GM19238 (cell line): ENCODE results near the gene NPAS3.

Source experiments
- DNase-seq: peaks from one replicate; pipeline ENCODE4 v3.0.0; 2011; ENCODE audit warnings: low spot score; ENCODE audit not compliant: insufficient read length

Gene NPAS3

DNA sequence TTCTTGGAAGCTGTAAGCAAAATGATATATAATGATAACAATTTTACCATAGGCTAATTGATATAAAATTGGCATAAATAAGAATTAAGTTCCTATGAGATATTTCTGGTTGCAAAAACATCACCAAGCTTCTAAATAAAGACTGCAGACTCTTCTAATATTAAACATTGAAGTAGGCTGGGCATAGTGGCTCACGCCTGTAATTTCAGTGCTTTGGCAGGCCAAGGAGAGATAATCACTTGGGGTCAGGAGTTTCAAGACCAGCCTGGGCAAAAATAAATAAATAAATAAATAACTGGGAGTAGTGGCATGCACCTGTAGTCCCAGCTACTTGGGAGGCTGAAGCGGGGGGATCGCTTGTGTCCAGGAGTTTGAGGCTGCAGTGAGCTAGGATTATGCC lies 71.8 kb downstream of the NPAS3 start:
- DNase-seq = no peak

DNA sequence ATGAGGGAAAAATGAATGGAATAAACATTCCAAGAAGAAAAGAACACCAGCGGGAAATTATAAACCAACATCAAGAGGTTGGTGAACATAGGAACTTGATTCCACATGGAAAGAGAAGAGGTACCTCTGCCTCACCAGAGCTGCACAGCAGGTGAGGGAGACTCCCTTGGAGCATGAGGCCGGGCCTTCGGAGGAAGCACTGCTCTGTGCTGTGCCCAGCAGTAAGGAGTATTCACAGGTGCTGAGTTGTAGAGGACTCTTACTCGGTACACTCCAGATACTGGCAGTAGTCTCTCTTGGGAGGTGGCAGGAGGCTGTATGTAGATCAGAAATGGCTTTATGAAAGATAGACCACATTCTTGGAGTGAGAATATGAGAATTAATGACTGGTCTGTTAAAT lies 76.0 kb downstream of the NPAS3 start:
- DNase-seq = no peak

DNA sequence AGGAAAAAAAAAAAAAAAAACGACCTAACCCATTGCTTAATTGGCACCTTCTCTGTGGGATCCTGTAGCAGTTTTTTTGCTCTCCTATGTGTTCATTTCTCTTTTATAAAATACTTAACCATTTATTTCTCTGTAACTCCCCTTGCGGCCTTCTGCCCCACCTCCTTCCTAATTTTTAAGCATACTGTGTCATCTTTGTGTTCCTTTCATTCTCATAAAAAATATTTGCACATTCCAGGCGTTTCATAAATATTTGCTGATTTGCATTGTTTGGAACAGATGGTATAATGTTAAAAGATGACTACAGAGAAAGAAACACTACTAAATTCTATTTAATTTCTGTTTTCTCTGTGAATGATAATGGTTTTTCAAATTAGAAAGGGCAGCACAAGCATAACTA lies 77.9 kb downstream of the NPAS3 start:
- no peak for DNase-seq

DNA sequence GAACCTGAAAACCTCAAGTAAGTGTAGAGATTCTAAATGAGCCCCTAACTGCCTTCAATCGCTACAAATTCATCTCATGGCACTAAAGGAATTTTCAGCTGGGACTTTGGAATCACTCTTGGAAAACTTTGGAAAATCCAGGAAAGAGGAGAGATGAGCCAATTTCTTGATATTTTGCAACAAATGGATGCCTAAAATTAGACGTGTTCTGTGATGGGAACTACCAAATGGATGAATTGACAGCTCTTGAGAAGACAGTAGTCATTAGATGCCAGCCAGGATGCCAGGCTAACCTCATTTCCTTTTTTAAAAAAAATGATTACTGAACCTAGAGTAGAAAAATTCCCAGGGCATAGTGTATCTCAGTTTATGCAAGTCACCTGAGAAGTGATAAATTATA lies 78.3 kb downstream of the NPAS3 start:
- no peak for DNase-seq

DNA sequence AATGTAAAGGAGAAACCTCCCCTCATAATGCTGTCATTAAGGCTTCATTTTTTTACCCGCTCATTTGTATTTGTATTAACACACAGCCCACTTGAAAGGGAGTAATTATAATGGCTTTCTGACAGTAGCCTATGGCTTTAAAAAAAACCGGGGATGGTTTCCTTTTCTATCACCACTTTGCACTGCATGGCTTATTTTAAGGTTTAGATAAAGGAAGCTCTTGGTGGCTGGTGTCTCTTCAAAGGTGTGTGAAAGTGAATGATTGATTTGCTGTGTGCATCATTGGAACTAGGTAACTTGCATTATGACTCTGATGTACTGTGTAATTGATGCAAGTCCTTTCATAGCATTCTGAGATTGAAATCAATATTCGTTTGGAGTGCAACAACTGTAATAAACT lies 80.7 kb downstream of the NPAS3 start:
- DNase-seq = no peak

DNA sequence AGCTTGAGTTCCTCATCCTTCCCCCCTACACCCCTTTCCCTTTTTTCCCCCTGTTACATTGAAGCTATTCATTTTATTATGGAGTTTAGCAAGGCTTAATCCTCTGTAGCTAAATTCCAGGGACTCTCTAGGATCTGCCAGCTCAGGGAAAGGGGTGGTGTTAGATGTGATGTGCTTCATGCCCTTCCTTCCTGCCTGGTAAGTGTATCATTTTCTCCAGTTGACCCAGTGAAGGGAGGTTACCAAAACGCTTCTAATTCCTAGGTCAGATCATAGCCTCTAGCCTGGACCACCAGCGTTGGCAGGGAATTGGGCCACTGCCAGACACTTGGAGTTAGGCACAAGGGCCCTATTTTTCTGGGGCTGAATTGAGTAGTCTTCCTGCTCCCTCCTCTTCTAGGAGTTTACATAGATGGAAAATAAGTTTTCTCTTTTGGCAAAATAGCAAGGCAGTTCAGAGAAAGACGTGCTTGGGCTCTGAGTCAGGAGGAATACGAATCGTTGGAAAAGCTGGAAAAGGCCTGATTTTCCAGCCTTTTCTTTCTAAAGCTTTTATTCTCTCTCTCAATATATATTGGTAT lies 88.3 kb downstream of the NPAS3 start:
- DNase-seq = no peak

DNA sequence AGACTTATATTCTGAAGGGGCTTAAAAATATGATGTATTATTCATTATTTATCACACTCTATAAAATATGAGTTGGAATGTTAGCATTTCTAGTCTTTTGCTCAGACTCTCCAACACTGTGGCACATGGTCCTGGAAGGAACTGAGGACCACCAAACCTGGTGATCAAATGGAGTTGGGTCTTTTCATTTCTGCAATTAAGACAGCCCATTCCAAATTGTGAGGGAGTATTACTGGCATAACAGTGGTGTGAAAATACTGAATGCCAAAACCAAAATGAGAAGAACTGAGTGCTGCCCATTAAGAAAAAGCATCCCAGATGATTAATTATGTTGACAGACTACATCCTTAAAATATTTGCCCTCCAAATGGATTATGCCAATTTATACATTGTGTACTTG lies 90.8 kb downstream of the NPAS3 start:
- no peak for DNase-seq

DNA sequence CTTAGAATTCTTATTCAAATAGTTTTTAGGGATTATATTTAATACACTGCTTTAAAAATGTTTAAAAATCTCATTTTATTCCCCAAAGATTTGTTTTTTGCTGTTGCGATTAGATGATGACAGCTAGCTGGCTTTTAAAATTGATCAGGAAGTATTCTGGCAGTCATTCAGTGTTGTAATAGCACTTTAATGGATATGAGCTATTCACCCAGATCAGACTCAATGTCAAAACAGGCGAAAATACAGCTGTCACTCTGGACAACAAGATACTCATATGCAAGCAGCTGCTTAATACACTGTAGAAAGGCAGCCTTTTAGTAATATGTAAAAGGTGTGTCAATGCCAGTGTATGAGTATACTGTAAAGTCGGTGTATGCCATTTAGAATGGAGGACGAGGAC lies 91.7 kb downstream of the NPAS3 start:
- no peak for DNase-seq

DNA sequence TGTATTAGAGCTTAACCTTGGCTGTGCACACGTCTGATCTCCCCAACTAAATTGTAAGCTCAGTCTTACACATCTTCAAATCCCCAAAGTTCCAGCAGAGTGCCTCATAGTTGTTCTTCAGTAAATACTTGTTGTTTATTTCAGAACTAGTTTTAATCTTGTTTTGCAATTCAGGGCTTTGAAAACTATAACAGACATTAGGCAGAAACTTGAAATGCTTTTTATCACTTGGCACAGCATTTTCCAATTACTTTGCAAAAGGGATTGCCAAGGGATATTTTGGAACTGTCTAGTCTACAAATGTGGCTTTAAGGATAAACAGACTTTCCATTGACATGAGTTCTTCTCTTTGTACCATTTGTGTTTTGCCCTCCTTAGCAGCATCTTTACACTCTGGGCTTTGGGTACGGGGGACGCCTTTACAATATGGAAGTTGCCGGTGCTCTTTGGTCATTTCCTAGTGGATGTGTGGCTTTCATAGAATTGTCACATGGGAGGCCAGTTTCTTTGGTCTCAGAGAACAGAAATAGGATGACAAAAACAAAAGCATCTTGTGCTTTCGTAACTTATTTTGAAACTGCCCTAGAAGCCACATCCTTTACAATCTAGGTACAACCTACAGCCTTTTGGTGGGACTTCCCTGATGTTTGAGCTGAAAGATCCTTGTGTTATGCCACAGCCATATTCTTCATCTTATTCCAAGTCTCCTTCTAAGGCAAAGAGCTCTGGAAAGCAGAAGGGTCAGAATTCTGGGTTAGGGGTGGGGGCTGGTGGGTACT lies 96.9 kb downstream of the NPAS3 start:
- DNase-seq = no peak

DNA sequence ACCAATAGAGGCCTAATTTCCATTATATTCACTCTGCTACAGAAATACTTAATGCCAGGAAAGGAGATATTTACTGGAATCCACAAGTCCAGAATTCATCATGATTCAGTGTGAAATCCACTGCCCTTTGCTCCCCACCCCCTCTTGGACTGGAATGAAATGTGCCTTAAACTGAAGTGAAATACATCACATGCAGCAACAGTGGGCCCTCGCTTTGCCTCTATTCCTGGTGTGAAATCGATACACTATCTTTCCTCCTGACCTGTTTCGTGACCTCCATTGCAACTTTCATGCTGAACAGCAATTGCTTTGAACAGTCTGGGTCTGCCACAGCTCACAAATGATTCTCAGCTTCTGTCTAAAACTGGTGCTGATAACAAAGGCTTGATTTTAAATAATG lies 100.6 kb downstream of the NPAS3 start:
- no peak for DNase-seq

DNA sequence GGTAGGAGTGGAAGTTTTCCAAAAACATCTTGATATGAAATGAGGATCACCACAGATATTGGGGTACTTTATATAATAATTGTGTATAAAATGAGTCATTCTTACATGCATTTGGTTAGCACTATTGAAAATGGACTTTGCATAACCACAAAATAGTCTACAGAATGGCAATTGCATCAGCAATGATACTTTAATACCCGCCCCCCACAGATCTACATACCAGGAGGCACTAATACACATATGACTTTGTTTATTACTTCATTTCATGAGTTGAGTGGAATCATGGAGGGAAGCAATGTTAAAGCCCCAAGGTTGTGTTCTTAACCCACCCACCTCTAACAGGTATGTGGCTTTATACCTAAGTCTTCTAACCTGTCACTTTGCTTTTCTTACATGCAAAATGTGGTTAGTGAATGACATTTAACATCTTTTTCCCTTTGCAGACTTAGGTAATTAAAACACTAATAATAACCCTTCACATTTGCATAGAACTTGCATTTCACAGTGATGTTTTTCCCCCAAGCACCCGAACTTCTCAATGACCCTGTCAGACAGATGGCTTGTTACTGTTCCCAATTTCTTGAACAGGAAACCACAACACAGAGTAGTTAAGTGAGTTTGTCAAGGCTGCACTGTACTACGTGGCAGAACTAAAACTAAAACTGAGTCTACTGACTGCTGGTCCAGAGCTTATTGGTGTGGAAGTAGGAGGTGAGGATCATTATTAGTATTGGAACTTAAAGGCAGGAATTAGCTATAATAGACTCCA lies 101.9 kb downstream of the NPAS3 start:
- no peak for DNase-seq

DNA sequence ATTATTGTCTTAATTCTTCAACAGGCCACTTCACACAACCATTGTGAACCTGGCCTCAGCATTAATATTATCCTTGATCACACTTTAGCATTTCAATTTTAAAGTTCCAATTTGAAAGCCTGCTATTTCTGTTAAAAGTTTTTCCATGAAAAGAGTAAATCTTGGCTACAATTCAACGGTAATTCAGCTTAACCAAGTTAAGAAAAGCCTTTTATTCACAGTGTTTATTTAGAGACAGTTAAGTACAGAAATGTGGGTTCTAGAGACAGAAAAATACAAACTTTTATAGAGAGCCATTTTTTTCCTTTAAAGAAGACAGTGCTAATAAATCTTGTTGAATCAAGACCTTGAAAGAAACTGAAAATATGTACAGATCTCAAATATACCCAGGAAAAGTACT lies 103.9 kb downstream of the NPAS3 start:
- DNase-seq = no peak

DNA sequence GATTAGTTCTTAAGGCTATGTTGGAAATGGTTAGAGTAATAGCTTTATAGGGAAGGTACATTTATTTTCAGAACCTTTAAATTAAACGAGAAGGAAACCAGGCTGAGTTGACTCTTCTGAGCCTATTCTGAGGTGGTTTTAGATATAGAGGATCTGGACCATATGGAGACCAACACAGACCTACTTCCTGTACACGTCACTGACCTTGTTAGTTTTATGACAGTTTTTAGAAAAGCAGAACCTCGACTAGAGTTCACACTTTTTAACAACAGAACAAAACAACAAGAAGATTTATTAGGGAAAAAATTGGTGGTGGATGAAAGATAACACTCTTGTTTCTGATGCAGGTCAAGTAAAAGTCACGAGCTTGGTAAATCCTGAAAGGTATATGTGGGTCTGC lies 107.1 kb downstream of the NPAS3 start:
- no peak for DNase-seq

DNA sequence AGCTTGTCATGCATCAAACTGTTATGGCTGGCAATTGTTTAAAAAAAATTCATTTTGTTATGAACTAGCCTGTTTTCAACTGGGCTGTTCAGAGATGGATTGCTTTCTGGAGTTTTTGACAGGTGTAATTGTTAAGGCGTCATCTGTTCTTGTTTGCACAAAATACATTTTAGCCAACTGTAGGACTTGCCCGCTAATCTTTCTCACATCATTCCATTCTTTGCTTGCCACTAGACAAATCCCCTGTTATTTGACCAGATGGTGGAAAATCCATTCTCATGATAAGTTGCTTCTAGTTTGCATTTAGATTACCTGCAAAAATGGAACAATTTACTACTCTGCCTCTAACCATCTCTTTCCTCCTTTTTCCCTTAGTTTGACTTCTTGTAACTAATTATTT lies 114.3 kb downstream of the NPAS3 start:
- DNase-seq = no peak

DNA sequence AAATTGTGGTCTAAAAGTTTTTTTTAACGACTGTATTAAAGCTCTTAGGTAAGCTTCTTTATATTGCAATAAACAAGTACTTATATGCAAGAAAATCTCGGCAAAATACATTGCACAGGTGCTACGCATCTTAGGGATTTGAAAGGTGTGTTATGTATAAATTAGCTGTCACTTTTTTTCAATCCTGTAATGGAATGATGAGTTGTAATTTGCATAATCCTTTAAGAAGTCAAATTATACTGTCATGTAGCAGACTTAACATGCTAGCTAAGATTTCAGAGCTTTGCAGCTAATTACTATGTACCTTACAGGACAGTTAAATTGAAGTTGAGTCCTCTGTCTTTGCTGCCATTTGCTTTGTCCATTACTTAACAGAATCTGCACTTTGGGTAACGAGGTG lies 117.5 kb downstream of the NPAS3 start:
- no peak for DNase-seq

DNA sequence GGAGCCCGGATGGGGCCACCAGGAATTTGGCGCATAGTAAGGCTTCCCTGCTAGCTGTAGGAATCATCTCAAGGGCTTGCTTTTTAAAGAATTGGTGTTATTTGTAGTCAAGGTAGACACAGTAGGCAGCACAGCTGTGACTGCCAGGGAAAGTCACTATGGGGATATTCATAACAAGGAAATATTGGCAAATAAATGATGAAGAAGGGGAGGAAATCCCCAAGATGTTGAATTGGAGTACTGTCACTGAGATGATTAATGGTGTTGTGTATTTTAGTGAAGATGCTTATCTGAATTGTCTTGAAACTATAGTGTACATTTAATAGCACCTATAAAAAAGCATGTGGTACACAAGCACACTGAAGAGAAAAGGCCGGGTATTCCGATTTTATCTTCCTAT lies 118.9 kb downstream of the NPAS3 start:
- no peak for DNase-seq

DNA sequence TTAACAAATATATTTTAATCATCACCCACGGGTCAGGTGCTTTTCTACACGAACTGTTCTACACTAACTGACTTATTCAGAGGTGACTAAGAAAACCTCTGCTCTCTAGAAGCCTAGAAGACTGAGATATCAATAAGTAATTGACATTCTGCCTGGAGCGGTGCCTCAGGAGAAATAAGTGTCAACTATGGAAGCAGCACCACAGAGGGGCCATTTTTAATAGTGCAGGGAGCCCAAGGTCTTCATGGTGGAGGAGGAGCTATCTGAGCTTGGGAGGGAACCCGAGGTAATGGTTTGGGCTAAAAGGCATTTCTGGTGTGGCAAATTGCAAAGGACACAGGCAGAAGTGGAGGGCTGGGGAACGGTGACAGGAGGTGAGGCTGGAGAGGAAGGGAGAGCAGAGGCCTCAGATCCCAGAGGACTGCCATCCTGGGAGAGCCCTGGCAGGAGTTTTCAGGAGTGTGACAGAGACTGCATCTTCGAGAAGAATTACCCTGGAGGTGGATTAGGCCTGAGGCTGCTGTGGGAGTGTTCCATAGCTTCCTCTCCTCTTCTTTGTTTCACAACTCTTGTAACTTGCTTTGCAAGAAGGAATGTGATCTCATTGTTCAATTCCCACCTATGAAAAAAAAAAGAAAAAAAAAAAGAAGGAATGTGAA lies 123.1 kb downstream of the NPAS3 start:
- DNase-seq = no peak

DNA sequence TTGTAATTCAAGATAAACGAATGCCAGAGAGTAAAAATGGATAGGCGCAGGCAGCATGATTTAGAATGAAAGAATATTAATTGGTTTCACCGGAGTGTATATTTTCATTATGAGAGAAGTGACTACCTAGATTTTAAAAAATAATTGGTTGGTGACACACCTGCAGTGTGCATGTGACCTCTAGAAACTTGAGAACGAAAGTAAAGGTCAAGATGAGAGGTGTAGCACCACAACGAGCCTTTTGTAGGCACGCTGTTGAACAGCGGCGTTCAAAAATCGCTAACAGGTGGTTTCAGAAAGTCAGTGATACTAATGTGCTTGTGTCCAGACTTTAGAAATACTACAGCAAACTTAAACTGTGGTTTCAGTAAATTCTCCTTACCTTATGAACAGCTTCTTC lies 123.8 kb downstream of the NPAS3 start:
- no peak for DNase-seq

DNA sequence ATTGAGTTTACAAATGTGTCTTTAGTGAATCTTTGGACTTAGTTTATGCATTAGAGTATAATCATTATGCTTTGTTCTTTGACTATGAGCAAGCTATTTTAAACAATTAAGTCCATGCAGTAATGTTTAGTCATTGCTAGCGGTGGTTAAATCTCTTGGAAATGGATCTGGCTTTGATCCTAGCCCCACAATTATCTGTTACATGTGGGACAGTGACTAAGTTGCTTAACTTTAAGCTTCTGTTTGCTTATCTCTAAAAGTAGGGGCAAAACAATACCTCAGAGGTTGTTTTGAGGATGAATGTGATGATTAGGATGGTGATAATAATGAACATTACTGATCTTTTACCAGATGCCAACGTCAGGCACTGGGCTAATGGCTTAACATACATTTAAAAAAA lies 124.2 kb downstream of the NPAS3 start:
- no peak for DNase-seq

DNA sequence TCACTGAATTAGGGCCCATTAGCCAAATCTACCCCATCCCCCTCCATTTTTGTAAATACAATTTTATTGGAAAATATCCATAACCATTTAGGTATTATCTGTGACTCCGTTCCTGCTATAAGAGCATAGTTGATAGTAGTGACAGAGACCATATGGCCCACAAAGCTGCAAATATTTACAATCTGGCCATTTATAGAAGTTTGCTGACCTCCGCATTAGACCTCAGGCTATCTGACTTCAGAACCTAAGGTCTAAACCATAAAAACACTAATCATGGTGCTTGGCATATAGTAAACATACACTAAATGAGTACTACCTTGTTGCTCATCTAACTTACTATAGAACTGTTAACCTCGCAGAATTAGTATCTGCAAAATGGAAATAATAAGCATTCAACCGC lies 124.8 kb downstream of the NPAS3 start:
- no peak for DNase-seq

DNA sequence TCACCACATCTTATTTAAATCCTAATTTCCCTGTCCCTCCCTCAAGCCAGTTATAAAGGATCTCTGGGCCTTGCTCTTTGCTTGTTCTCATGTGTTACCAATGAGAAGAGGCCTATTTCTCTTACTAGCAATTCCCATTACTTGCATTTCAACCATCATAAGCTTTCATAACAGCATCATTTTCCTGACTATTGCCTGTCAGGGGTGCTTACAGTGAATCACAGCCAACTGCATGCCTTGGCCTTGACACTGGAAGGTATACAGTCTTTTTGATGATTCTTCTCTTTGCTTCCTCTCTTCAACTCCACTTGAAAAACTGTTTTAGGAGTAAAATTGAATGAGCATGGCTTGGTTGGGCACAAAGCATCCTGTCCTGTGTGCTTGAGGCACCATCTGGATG lies 127.0 kb downstream of the NPAS3 start:
- DNase-seq = no peak

DNA sequence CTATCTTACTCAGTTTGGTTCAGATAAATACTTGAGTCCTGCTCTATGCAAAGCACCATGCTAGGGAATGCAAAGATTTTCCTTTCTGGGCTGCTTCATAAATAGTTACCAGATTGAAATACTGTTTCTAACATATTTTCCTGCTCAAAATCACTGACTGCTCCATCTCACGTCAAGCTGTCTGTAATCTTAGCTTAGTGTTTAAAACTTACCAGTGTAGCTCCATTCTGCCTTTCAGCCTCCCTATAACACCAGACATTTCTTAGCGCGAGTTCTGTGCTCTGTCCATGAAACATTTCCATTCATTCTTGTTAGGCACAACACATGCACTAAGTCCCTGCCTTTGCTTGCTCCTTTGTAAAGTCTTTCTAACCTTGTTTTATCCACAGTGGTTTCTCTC lies 129.4 kb downstream of the NPAS3 start:
- no peak for DNase-seq
